ENCODE results near the gene BUD23. TPM values are rescaled to one million over a fixed set of nuclear protein-coding genes. Genes with fewer than 3 reads are reported as not detected.
A peak's percentile ranks its signal among the peaks of the same experiment; 100 is the strongest.

BUD23 gene
- total RNA-seq, 4 donors from 2014 or later: 43.2 to 51.5 (median 48.6) TPM

- peaks cover 0 to 5% (median 0%) of the 10 kb centered on the region in 4 donors for H3K36me3 ChIP-seq
- peaks cover 29 to 53% (median 48%) of the 10 kb centered on the region in 4 donors for H3K4me1 ChIP-seq
- intact Hi-C loops (cut with DNase I): loop anchor here (5.0 kb wide), 1 partner anchor 33 kb away; the partner anchor contains the start of genes BUD23 and DNAJC30
- TF ChIP-seq POLR2AphosphoS5 (IDR thresholded peaks at IDR 0.05) (no peak), POLR2A (IDR thresholded peaks at IDR 0.05; ENCODE audit: low read depth) (no peak), CTCF (IDR thresholded peaks at IDR 0.05) (no peak), EP300 (IDR thresholded peaks at IDR 0.05) (no peak)
- H3K27me3 ChIP-seq: no peaks in the 10 kb centered on the region
- DNase-seq (ENCODE audit: extremely low spot score): no peak
- H3K4me3 ChIP-seq: no peak overlapping the region
- peak overlapping the region; percentile 63 to 85 (median 76) for H3K27ac ChIP-seq (replicated peaks in 1 of 4)
- no peaks in the 10 kb centered on the region for H3K9me3 ChIP-seq
- WGBS: 29% methylated on average over 12 of the region's 16 CpGs
Observed at GRCh38 chr7:73715648-73716317, 32.4 kb downstream of the BUD23 start.

- TF ChIP-seq POLR2A (IDR thresholded peaks at IDR 0.05; ENCODE audit: low read depth) (no peak), CTCF (IDR thresholded peaks at IDR 0.05) (no peak), EP300 (IDR thresholded peaks at IDR 0.05) (no peak), POLR2AphosphoS5 (IDR thresholded peaks at IDR 0.05) (no peak)
- intact Hi-C loops (cut with DNase I): loop anchor here (5.0 kb wide), 1 partner anchor 34 kb away; the partner anchor contains the start of genes BUD23 and DNAJC30
- Histone ChIP-seq H3K4me3 (no peak overlapping the region), H3K27me3 (no peaks in the 10 kb centered on the region), H3K36me3 (peaks cover 0 to 5% (median 0%) of the 10 kb centered on the region in 4 donors), H3K4me1 (peaks cover 32 to 56% (median 53%) of the 10 kb centered on the region in 4 donors), H3K27ac (replicated peaks in 1 of 4) (peak overlapping the region; percentile 63 to 85 (median 76)), H3K9me3 (no peaks in the 10 kb centered on the region)
- no peak for DNase-seq (ENCODE audit: extremely low spot score)
- WGBS: 63% methylated on average over 4 of the region's 4 CpGs
Observed at GRCh38 chr7:73716318-73716890, 33.0 kb downstream of the BUD23 start.

- Histone ChIP-seq H3K9me3 (no peaks in the 10 kb centered on the region), H3K4me1 (peaks cover 32 to 64% (median 58%) of the 10 kb centered on the region in 4 donors), H3K27ac (replicated peaks in 1 of 4) (peak overlapping the region; percentile 63 to 85 (median 76)), H3K27me3 (no peaks in the 10 kb centered on the region), H3K36me3 (peaks cover 0 to 5% (median 0%) of the 10 kb centered on the region in 4 donors), H3K4me3 (peak overlapping the region in 1 of 4 donors; percentile 1)
- TF ChIP-seq POLR2A (IDR thresholded peaks at IDR 0.05; ENCODE audit: low read depth): no peak
- no peak for TF ChIP-seq POLR2AphosphoS5 (IDR thresholded peaks at IDR 0.05)
- TF ChIP-seq CTCF (IDR thresholded peaks at IDR 0.05): no peak
- no peak for TF ChIP-seq EP300 (IDR thresholded peaks at IDR 0.05)
- DNase-seq (ENCODE audit: extremely low spot score): no peak
- intact Hi-C loops (cut with DNase I): loop anchor here (5.0 kb wide), 1 partner anchor 35 kb away; the partner anchor contains the start of genes BUD23 and DNAJC30
- whole genome bisulfite sequencing: 36% methylated on average over 13 of the region's 13 CpGs
Observed at GRCh38 chr7:73717025-73717807, 33.8 kb downstream of the BUD23 start.

- peaks cover 0 to 4% (median 0%) of the 10 kb centered on the region in 4 donors for H3K36me3 ChIP-seq
- H3K4me3 ChIP-seq: peak overlapping the region; percentile 76 to 90 (median 87)
- no peaks in the 10 kb centered on the region for H3K27me3 ChIP-seq
- peaks cover 32 to 65% (median 58%) of the 10 kb centered on the region in 4 donors for H3K4me1 ChIP-seq
- H3K27ac ChIP-seq (replicated peaks in 1 of 4): peak overlapping the region; percentile 63 to 85 (median 76)
- DNase-seq (ENCODE audit: extremely low spot score): no peak
- 37% methylated on average over 10 of the region's 10 CpGs for WGBS
- no peaks in the 10 kb centered on the region for H3K9me3 ChIP-seq
- intact Hi-C loops (cut with DNase I): loop anchor here (5.0 kb wide), 1 partner anchor 36 kb away; the partner anchor contains the start of genes BUD23 and DNAJC30
- no peak for TF ChIP-seq POLR2A (IDR thresholded peaks at IDR 0.05; ENCODE audit: low read depth)
- no peak for TF ChIP-seq POLR2AphosphoS5 (IDR thresholded peaks at IDR 0.05)
- no peak for TF ChIP-seq CTCF (IDR thresholded peaks at IDR 0.05)
- no peak for TF ChIP-seq EP300 (IDR thresholded peaks at IDR 0.05)
Observed at GRCh38 chr7:73717991-73718405, 34.6 kb downstream of the BUD23 start.

All from esophagus muscularis mucosa (tissue), 4 donors.